SK-N-SH (cell line): ENCODE results near the gene MEF2D. TPM values are rescaled to one million over a fixed set of nuclear protein-coding genes. Genes with fewer than 3 reads are reported as not detected.

ENCODE experiments used
- CTCF ChIA-PET: fragments of 300-600, 350-600 bp; formaldehyde crosslinking; extraction: SDS; loops from one replicate; lab custom pipeline; 2021; lab: Yijun Ruan, JAX
- POLR2A ChIA-PET: fragments of 350-600 bp; sonication (Branson Sonifier 250); formaldehyde crosslinking; extraction: SDS; loops from one replicate; lab custom pipeline; 2020; ENCODE audit warnings: antibody characterized with exemption, inconsistent platforms; lab: Yijun Ruan, JAX
- DNase-seq: peaks from one replicate; pipeline ENCODE4 v3.0.0; 2012
- H2AFZ ChIP-seq: fragments of 200-600 bp; sonication (generic); 2 replicates; pipeline ENCODE4 v1.8.1; 2016; ENCODE audit warnings: antibody characterized with exemption, mild to moderate bottlenecking, low read depth
- H3F3A ChIP-seq: fragments of 200-600 bp; sonication (generic); replicated peaks from 2 replicates; pipeline ENCODE3; 2016; ENCODE audit warnings: antibody characterized with exemption, mild to moderate bottlenecking; ENCODE audit not compliant: insufficient read depth
- H3K27ac ChIP-seq, 2 experiments: fragments of 200-500 bp in 1 of 2; fragments of 200-600 bp in 1 of 2; sonication (Bioruptor generic) in 1 of 2; sonication (generic), shearing (Covaris generic) in 1 of 2; 2 replicates each; pipeline versions ENCODE4 v1.5.1 to v1.6.1; 2014 to 2016; ENCODE audit warnings: low read depth in 2 of 2, inconsistent platforms in 1 of 2, low read length in 1 of 2, mild to moderate bottlenecking in 1 of 2, mixed read lengths in 1 of 2
- H3K27me3 ChIP-seq: fragments of 200-600 bp; sonication (generic), shearing (Covaris generic); 2 replicates; pipeline ENCODE4 v1.6.1; 2016; ENCODE audit warnings: mixed run types; ENCODE audit not compliant: insufficient read depth
- H3K36me3 ChIP-seq, 2 experiments: fragments of 200-500 bp in 1 of 2; fragments of 200-600 bp in 1 of 2; sonication (Bioruptor generic) in 1 of 2; sonication (generic) in 1 of 2; replicated peaks in 1 of 2; 2 replicates each; pipeline versions ENCODE3 to v1.5.1; 2014 to 2016; ENCODE audit warnings: low read length in 1 of 2, mild to moderate bottlenecking in 1 of 2; ENCODE audit not compliant: insufficient read depth in 2 of 2, control insufficient read depth in 1 of 2
- H3K4me1 ChIP-seq, 2 experiments: fragments of 200-500 bp in 1 of 2; fragments of 200-600 bp in 1 of 2; sonication (Bioruptor generic) in 1 of 2; sonication (generic), shearing (Covaris generic) in 1 of 2; 2 replicates each; pipeline versions ENCODE4 v1.5.1 to v1.6.1; 2014 to 2016; ENCODE audit warnings: low read depth in 1 of 2, low read length in 1 of 2, mixed run types in 1 of 2; ENCODE audit not compliant: insufficient read depth in 2 of 2, control insufficient read depth in 1 of 2
- H3K4me2 ChIP-seq: fragments of 200-600 bp; sonication (generic), shearing (Covaris generic); 2 replicates; pipeline ENCODE4 v1.6.1; 2017; ENCODE audit warnings: mixed run types
- H3K4me3 ChIP-seq, 2 experiments: fragments of 200-500 bp in 1 of 2; fragments of 200-600 bp in 1 of 2; sonication (Bioruptor generic) in 1 of 2; sonication (generic), shearing (Covaris generic) in 1 of 2; 2 replicates each; pipeline versions ENCODE4 v1.5.1 to v1.8.1; 2014 to 2016; ENCODE audit warnings: low read depth in 2 of 2, inconsistent platforms in 1 of 2, low read length in 1 of 2, mild to moderate bottlenecking in 1 of 2, mixed read lengths in 1 of 2, moderate library complexity in 1 of 2
- H3K79me2 ChIP-seq: fragments of 200-600 bp; sonication (generic); 2 replicates; pipeline ENCODE4 v1.8.1; 2017; ENCODE audit warnings: mild to moderate bottlenecking; ENCODE audit not compliant: insufficient read depth
- H3K9ac ChIP-seq: fragments of 200-600 bp; sonication (generic); 2 replicates; pipeline ENCODE4 v1.6.1; 2017; ENCODE audit warnings: mixed run types
- H3K9me2 ChIP-seq: fragments of 200-600 bp; sonication (generic); 2 replicates; pipeline ENCODE4 v1.6.1; 2017; ENCODE audit warnings: mixed run types
- H3K9me3 ChIP-seq: fragments of 200-600 bp; sonication (generic); 2 replicates; pipeline ENCODE4 v1.6.1; 2017; ENCODE audit warnings: mixed run types, mild to moderate bottlenecking, moderate library complexity
- H4K20me1 ChIP-seq: fragments of 200-600 bp; sonication (generic); 2 replicates; pipeline ENCODE4 v1.6.1; 2017; ENCODE audit warnings: mild to moderate bottlenecking, mixed run types; ENCODE audit not compliant: insufficient read depth
- GATA2 ChIP-seq: sonication (generic); formaldehyde crosslinking; IDR thresholded peaks from 2 replicates; pipeline ENCODE4 v1.5.0; 2020; ENCODE audit warnings: mild to moderate bottlenecking, missing genetic modification reagents
- MAX ChIP-seq: IDR thresholded peaks from 2 replicates; pipeline ENCODE4 v1.4.0; 2012; ENCODE audit warnings: low read depth
- RAD21 ChIP-seq: IDR thresholded peaks from 2 replicates; pipeline ENCODE4 v1.6.1; 2012; ENCODE audit warnings: mild to moderate bottlenecking, low read length
- REST ChIP-seq: IDR thresholded peaks from 2 replicates; pipeline ENCODE4 v1.6.1; 2012; ENCODE audit warnings: mild to moderate bottlenecking, low read depth, low read length, moderate library complexity
- RXRA ChIP-seq: IDR thresholded peaks from 2 replicates; pipeline ENCODE4 v1.4.0; 2012; ENCODE audit warnings: low read depth, mild to moderate bottlenecking, borderline replicate concordance
- TEAD4 ChIP-seq: IDR thresholded peaks from 2 replicates; pipeline ENCODE4 v1.4.0; 2012; ENCODE audit warnings: mild to moderate bottlenecking, borderline replicate concordance; ENCODE audit not compliant: insufficient read depth
- WGBS: methylation state at CpG from one replicate; pipeline ENCODE4 v1.1.6; 2017; ENCODE audit warnings: low lambda C conversion rate; 5-methylcytosine and 5-hydroxymethylcytosine counted together
- polyA plus RNA-seq, 3 experiments: library from polyadenylated mRNA; depleted of rRNA; stranded (reverse); fragments of >200 nt; gene quantifications; 2 replicates each; pipeline ENCODE4 v1.2.3, GENCODE V29; 2012
- TF ChIP-seq, protein P1 (sequence below): fragments of 200-600 bp; sonication (generic); IDR thresholded peaks from 2 replicates; pipeline ENCODE4 v1.6.1; 2017; ENCODE audit warnings: antibody characterized with exemption, mild to moderate bottlenecking, moderate library complexity

Gene MEF2D
- polyA plus RNA-seq, 1 of the 3 experiments (the other 2 are of a cell fraction) = 14.3 TPM

GRCh38 chr1:156549831-156550230 is 49.3 kb upstream of the MEF2D start:
- Histone ChIP-seq H3F3A (no peaks in the 10 kb centered on the region), H3K4me2 (no peak overlapping the region), H3K9me3 (no peaks in the 10 kb centered on the region), H3K4me3 (no peak overlapping the region), H2AFZ (no peak overlapping the region), H3K36me3 (peaks cover 11 to 20% of the 10 kb centered on the region in 2 experiments), H3K79me2 (no peaks in the 10 kb centered on the region), H3K9me2 (no peaks in the 10 kb centered on the region), H3K9ac (no peak overlapping the region), H3K27ac (no peak overlapping the region), H4K20me1 (no peaks in the 10 kb centered on the region), H3K4me1 (no peaks in the 10 kb centered on the region), H3K27me3 (no peaks in the 10 kb centered on the region)
- CTCF ChIA-PET = interaction anchor here (0.9 to 1.5 kb wide), 4 partner anchors 16 to 69 kb away, joined by 4 to 5 read pairs (median 4); no protein-coding TSS in a partner anchor
- 100% methylated on average over 1 of the region's 1 CpG for WGBS
- POLR2A ChIA-PET = interaction anchor here (0.7 kb wide), 1 partner anchor 22 kb away, joined by 3 read pairs; no protein-coding TSS in a partner anchor
- TF ChIP-seq, protein P1, sequence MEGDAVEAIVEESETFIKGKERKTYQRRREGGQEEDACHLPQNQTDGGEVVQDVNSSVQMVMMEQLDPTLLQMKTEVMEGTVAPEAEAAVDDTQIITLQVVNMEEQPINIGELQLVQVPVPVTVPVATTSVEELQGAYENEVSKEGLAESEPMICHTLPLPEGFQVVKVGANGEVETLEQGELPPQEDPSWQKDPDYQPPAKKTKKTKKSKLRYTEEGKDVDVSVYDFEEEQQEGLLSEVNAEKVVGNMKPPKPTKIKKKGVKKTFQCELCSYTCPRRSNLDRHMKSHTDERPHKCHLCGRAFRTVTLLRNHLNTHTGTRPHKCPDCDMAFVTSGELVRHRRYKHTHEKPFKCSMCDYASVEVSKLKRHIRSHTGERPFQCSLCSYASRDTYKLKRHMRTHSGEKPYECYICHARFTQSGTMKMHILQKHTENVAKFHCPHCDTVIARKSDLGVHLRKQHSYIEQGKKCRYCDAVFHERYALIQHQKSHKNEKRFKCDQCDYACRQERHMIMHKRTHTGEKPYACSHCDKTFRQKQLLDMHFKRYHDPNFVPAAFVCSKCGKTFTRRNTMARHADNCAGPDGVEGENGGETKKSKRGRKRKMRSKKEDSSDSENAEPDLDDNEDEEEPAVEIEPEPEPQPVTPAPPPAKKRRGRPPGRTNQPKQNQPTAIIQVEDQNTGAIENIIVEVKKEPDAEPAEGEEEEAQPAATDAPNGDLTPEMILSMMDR = no peak
- no peak for TF ChIP-seq RAD21
- no peak for TF ChIP-seq TEAD4
- TF ChIP-seq GATA2 (CRISPR knock-in tag) = no peak
- no peak for DNase-seq

DNA sequence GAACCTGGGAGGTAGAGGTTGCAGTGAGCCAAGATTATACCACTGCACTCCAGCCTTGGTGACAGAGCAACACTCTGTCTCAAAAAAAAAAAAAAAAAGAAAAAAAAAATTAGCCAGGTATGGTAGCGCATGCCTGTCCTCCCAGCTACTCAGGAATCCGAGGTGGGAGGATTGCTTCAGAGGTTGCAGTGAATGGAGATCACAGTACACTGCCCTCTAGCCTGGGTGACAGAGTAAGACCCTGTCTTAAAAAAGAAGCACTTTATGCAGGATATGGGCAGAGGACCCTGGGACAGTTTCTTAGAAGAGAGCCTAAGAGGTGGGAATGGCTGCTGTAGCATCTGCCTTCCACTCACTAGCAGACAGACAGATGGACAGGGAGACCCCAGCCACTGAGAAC is 48.8 kb upstream of the MEF2D start:
- 84% methylated on average over 2 of the region's 2 CpGs for WGBS
- POLR2A ChIA-PET = interaction anchor here (0.7 kb wide), 1 partner anchor 23 kb away, joined by 3 read pairs; no protein-coding TSS in a partner anchor
- H3K79me2 ChIP-seq = no peaks in the 10 kb centered on the region

More for the DNA sequence above, 48.8 kb upstream of the MEF2D start:
- Histone ChIP-seq H3K27ac (no peak overlapping the region), H3K9ac (no peak overlapping the region), H3K4me3 (no peak overlapping the region), H3K4me2 (no peak overlapping the region), H3F3A (no peaks in the 10 kb centered on the region), H3K9me3 (no peaks in the 10 kb centered on the region), H2AFZ (no peak overlapping the region), H3K9me2 (no peaks in the 10 kb centered on the region), H3K27me3 (no peaks in the 10 kb centered on the region), H4K20me1 (no peaks in the 10 kb centered on the region), H3K4me1 (no peaks in the 10 kb centered on the region), H3K36me3 (peaks cover 11 to 17% of the 10 kb centered on the region in 2 experiments)
- CTCF ChIA-PET = interaction anchor here (0.9 to 1.5 kb wide), 5 partner anchors 17 to 92 kb away, joined by 3 to 5 read pairs (median 4); no protein-coding TSS in a partner anchor
- TF ChIP-seq MAX (no peak), REST (no peak), RXRA (no peak)
- DNase-seq = no peak
